Measurements from ENCODE around the gene MKLN1.

MKLN1 gene

DNA sequence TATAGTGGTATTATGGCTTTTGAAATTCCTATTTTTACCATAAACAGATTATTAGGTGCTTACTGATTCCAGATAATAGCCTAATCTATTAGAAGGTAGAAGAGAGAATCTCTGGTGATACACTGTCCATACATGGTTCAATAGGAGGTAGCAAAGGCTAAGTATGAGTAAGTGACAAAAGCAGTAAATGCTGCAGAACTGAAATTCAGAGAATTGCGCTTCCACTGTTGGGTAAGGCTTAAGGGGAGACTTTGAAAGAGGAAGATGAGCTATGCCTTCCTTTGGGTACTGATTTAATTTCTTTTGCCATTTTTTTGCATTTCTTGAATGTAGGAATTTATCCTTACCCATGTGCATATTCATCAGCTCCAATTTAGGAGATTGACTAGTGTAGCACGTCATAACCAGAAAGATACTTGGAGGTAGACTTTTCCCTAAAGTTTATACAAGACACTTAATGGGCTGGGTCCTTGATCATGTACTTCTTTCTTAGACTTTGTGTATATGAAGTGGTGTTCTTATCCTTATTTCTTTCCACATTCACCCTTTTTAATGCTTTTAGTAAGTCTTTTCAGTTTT lies 15.3 kb downstream of the MKLN1 start:
- no peak for DNase-seq
- intact Hi-C loops (cut with DNase I): no loop called here

DNA sequence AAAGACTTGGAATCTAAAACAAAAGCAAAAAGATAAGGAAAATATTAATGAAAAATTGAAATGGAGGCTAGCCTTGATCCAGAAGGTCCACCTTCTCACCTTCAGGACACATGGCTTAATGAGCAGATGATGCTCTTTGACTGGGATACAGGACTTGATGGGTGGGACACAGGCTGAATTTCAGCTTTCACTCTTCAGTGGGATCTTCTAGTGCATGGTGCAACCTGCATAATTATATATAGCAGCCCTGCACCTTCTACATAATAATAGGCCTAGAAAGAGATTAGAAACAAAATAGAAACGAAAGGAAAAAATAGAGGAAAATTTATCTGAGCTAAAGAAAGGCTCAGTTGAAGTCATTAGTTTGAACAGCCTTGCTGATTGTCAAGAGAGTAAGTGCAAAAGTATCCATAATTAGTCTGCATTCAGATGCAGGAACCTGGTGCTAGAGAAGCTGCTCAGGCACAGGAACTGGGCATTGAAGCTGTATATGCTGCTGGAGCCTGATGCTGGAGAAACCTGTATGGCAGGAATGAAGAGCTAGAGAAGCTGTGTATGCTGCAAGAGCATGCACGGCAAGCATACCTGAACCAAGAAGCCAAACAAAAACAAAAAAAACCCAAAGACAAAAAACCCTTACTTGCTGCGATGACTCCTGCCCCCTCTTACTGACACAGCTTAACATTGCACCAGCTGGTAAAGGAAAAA lies 19.4 kb downstream of the MKLN1 start:
- DNase-seq: no peak

DNA sequence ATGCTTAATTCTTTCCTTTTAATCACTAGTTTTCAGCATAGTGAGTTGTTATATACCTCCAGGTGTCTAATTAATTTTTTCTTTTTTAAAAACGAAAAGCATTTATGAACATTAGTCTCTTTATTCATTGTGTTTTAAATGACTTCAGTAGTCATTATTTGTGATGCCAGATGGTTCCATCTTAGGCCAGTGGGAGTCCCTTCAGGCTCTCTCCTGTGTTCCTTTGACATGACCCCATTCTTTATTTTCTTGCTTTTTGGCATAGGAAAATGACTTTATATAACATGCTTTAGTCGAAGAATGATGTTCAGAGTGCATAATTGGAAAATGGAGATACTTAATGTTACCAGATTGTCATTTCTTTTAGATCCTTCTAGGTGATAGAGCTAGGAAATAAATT lies 24.4 kb downstream of the MKLN1 start:
- DNase-seq: no peak
- intact Hi-C loops (cut with DNase I): no loop called here

More for the DNA sequence above, 19.4 kb downstream of the MKLN1 start:
- intact Hi-C loops (cut with DNase I): no loop called here

DNA sequence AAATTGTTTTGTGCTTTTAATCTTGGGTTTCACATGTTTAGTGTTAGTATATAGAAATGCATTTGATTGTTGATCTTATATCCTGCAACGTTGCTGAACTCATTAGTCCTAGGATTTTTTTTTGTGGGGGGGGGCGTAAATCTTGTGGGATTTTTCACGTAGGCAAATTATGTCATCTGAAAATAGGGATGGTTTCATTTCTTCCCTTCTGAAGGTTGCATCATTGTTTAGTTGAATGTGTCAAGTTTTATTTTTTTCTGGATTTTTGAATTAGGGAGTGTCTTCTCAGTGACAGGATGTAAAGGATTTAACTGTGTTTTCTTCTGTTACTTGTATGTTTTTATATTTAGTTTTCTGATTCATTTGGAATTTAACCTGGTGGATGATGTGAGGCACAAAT lies 26.7 kb downstream of the MKLN1 start:
- intact Hi-C loops (cut with DNase I): no loop called here
- no peak for DNase-seq

DNA sequence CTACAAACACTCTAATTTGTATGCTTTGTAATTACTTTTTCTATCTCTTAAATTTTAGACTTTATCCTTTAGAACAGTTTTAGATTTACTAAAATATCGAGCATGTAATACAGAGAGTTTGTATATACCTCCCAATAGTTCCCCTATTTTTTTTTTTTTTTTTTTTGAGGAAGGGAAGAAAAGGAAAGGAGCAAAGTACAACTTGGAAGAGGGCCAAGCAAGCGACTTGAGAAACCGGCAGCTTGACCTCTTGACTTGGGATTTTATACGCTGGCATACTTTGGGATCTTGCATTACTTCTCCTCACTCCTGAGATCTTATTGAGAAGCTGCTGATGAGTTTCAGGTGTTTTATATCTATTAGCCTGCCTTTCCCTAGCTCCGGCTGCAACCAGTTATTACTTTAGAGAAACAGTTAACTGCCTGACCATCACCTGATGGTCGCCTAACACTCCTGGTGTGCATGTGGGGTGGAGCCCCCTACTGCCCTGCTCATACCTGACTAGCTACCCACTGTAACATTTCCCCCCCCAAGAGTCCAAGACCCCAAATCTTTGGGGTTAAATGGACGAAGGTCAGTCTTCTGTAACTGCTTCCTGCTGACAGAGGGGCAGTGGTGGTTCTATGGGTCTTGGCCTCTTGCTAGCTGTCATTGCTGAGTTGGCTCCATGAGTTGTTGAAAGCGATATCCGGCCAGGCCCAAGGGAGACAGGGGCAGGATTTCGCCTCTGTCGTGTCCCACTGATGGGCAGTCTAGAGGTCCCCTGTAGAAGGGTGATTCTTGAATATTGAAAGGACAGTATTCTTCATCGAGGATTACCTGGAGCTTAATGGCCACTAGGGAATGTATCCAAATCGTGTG lies 28.5 kb downstream of the MKLN1 start:
- DNase-seq: no peak
- intact Hi-C loops (cut with DNase I): no loop called here

DNA sequence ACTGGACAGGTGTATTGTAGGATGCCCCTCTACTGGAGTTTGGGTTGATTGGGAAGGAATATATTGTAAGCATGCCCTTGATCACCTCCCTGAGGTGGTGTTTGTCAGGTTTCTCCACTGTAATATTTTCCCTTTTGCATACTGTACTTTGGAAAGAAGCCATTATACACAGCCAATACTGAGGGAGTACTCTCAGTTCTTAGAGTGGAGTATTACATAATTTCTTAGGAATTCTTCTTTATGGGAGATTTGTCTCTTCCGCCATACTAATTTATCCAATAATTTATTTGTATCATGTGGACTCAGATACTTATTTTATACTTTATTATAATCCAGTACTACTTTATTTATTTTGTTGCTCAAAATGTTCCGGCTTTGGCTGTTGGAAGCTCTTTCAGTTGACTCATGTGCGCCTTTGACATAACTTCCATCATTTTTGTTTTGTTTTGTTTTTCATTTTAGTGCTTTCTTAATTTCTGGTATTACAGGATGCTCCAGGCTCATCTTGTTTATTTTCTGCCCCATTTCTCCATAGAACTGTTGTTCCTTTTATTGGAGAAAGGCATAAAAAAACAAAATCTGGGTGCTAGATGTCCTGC lies 29.7 kb downstream of the MKLN1 start:
- DNase-seq: no peak
- intact Hi-C loops (cut with DNase I): no loop called here

DNA sequence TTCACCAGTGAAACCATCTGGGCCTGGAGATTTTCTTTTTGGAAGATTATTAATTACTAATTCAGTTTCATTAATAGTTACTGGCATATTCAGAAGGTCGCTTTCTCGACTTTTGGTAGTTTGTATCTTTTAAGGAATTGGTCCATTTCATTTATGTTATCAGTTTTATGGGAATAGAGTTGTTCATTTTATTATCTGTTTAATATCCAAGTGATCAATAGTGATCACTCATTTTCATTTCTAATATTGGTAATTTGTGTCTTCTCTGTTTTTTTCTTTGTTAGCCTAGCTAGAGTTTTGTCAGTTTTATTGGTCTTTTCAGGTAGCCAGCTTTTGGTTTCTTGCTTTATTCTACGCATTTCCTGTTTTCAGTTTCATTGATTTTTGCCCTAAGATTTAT lies 31.0 kb downstream of the MKLN1 start:
- intact Hi-C loops (cut with DNase I): no loop called here
- DNase-seq: no peak

DNA sequence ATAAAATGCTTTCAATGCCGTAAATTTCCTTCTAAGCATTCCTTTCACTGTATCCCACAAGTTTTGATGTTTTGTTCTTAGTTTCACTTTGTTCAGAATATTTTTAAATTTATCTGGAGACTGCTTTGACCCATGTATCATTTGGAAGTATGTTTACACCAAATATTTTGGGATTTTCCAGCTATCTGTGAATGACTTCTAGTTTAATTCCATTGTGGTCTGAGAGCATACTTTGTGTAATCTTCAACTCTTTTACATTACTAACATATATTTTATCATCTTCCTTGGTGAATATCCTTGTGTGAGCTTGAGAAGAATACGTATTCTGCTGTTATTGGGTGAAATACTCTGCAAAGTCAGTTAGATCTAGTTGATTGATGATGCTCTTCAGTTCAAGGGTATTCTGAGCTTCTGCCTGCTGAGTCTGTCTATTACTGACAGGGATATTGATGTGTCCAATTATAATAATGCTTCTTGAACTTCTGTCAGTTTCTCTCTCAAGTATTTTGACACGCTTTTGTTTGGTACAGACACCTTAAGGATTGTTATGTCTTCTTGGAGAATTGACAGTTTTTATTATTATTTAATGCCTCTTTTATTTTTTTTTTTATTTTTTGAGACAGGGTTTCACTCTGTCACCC lies 31.6 kb downstream of the MKLN1 start:
- intact Hi-C loops (cut with DNase I): no loop called here
- DNase-seq: no peak

DNA sequence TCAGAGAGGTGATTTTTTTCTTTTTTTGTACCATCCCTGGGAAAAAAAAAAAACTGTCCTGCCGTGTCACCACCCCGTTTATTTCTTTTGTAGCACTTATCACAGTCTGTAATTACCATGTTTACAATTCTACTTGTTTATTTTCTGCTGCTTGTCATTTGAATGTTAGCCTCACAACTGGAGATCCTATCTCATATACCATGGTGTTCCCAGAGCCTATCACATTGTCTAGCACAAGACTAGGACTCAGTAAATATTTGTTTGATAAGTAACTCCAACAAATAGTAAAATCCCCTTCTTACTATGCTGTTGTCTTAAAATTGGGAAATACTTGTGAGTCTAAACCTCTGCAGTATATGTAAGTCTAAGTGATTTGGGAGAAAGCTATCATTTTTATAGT lies 36.0 kb downstream of the MKLN1 start:
- intact Hi-C loops (cut with DNase I): no loop called here
- no peak for DNase-seq

DNA sequence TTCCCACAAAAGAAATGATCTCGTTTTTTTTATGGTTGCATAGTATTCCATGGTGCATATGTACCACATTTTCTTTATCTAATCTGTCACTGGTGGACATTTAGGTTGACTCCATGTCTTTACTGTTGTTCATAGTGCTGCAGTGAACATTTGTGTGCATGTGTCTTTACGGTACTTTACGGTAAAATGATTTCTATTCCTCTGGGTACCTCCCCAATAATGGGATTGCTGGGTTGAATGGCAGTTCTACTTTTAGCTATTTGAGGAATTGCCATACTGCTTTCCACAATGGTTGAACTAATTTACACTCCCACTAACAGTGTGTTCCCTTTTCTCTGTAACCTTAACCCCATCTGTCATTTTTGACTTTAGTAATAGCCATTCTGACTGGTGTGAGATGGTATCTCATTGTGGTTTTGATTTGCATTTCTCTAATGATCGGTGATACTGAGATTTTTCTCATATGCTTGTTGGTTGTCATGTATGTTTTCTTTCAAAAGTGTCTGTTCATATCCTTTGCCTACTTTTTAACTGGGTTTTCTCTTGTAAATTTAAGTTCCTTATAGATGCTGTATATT lies 37.2 kb downstream of the MKLN1 start:
- intact Hi-C loops (cut with DNase I): no loop called here
- DNase-seq: no peak

DNA sequence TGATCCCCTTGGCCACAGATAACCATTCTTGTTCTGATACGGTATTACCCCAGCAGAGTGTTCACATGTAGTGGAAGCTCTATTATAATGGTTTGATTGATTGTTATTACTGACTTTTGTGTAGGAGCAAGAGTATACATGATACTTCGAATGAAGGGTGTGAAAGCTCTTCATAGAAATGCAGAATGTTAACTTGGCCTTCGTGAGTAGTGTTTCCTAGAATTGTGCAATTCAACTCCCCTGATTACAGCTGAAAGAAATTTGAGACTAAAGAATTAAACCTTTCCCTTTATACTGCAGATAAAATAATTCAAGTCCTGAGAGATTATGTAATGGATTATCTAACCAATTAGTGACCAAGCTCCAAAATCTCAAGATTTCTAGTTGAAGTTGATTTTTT lies 38.2 kb downstream of the MKLN1 start:
- intact Hi-C loops (cut with DNase I): no loop called here
- DNase-seq: no peak

DNA sequence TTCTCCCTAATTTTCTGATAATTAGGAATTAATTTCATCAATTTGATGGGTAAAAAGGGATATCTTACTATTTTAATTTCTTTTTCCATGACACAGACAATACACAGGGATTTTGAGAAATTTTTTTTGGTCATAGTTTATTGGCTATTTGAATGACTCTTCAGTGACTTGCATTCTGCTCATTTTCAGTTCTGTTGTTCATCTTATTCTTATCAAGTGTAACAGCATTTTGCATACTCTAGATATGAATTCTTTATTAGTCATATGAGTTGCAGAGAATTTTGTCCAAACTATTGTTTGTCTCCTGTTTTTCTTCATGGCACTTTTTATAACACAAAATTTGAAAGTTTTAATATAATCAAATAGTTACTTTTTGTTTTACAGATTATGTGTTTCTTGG lies 41.7 kb downstream of the MKLN1 start:
- DNase-seq: no peak
- intact Hi-C loops (cut with DNase I): no loop called here

DNA sequence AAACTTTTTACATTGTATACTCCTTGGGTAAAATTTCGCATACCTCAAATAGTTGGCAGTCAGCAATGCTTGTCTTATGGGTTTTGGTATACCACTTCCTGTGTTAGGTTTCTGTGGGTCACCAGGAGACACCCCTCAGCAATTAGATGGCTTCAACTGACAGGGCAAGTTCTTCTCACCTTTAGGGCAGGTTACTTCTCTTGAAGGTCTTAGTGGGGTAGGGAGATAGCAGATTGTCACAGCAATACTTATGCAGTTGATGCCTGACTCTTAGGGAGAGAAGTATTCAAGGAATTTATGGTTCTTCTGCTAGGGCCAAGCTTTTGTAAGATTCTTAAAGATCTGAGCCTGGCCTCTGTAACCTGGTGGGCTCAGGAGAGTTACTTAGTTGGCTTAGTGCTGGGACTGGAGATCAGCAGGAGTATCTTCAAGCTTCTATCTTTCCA lies 42.9 kb downstream of the MKLN1 start:
- intact Hi-C loops (cut with DNase I): no loop called here
- no peak for DNase-seq

DNA sequence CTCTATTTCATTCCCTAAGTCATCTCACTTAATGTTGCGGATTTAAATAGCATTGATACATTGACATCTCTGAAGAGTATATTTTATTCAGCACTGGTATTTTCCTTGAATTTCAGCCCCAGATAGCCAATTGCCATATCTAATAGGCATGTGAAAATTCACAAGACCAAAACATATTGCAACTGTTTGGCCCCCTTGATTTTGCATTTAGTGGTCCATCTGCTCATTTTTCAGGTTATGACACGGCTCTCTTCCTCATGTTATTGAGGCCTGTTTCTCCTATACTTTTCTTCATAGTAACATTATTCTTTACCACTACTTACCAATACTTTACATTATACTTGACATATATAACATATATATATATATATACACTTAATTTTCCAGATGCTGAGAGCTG lies 43.7 kb downstream of the MKLN1 start:
- intact Hi-C loops (cut with DNase I): no loop called here
- DNase-seq: no peak

DNA sequence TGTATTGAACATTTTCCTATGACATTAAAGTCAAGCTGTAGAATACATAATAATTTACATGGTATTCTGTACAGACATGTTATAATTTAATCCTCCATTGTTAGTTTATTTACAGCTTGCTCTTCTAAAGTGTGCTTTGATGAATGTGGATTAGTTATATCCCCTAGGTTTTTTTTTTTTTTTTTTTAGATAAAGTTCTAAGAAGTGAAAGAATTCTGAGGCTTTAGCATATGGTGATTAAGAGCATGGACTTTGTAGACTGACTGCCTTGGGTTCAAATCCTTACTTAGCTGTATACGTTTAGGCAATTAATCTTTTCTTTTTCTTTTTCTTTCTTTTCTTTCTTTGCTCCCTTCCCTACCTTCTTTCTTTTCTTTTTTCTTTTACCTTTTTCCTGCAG lies 44.9 kb downstream of the MKLN1 start:
- no peak for DNase-seq
- intact Hi-C loops (cut with DNase I): no loop called here

DNA sequence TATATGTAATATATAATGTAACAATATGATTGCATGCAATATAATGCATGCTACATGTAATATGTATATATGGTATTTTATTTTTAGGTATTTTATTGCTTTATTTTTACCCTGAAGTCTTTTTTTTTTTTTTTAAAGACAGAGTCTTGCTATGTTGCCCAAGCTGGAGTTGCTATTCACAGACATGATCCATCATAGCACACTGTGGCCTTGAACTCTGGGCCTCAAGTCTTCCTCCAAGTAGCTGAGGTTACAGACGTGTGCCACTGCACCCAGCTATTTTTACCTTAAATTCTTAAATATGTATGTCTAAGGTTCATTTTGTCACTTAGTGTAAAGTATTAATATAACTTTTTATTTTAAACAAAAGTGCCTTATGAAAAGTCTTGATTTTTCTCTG lies 47.1 kb downstream of the MKLN1 start:
- intact Hi-C loops (cut with DNase I): no loop called here
- no peak for DNase-seq

DNA sequence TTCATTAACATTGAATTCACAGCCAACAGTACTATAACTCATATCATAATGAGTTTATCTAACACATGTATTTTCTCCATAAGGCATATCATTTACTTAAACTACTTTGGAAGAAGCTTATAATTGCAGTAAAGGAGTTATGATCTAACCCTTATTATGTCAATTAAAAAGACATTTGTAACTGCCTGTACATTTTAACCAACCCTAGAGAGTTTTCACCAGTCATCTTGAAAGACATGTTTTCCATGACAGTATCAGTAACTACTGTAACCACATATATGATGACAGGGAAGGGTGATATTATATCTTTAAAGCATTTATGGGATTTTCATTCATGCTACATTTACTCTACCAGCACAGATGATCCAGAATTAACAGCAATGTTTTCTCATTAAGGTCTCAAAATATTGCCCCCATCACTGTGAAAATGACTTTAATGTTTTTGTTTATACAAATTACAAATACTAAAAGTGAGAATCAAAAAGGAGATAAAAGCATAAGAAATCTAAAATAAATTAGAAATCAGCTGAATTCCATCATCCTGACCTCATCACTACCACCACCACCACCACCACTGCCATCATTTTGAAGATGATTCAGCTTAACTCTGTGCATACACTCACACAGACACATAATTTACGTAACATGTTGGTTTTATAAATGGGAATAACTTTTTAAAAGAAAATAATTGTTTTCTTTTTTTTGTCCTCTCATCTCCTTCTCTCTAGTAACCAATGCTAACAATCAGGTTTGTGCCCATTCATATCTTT lies 53.6 kb downstream of the MKLN1 start:
- intact Hi-C loops (cut with DNase I): no loop called here
- no peak for DNase-seq

DNA sequence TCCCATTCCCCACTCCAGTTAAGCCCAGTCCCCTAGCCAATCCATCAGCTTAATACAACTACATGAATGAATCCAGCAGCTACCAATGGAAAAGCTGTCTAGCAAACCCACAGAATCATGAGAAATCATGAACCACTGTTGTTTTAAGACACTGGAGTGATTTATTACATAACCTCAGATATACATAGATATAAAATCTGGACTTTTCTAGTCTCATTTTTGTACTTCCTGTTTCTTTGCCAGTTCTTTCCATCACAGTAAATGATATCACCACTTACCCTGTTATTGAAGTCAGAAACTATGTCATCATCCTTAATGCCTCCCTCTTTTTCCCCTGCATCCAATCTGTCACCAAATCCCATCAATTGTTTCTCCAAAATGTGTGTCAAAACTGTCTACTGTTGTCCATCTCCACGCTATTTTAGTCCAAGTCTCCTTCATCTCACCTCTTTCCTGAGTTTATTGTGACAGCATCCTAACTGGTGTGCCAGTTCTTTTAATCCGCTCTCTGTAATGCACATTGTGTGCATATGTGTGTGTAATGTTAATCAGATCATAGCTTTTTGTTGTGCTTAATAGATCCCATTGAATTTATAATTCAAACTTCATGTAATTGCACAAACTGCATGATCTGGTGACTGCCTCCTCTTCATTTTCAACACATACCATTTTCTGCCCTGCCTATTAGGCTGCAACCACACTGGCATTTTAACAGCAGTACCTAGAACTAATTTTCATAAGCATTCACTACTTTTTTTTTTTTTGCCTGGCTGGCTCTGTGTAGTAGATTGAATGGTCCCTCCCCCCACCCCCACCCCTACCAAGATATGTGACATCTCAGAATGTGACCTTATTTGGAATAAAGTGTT lies 56.0 kb downstream of the MKLN1 start:
- intact Hi-C loops (cut with DNase I): no loop called here

DNA sequence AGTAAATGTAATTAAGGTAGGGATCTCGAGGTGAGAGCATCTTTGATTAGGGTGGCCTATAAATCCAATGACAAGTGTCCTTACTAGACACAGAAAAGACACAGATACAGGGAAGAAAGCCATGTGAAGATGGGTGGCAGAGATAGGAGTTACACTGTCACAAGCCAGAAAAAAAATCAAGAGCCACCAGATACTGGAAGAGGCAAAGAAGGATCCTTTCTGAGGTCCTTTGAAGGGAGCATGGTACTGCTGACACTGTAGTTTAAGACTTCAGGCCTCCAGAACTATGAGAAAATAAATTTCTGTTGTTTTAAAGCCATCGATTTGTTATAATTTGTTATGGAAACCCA lies 56.6 kb downstream of the MKLN1 start:
- no peak for DNase-seq
- intact Hi-C loops (cut with DNase I): no loop called here

More for the DNA sequence above, 56.0 kb downstream of the MKLN1 start:
- DNase-seq: no peak

All from posterior cingulate gyrus (tissue), 11 donors.